IPS-18a (cell line): ENCODE measurements around the gene NAV2.

Experiments used
- H3K27ac ChIP-seq: one replicate; pipeline ENCODE4 v1.5.1; 2013; ENCODE audit warnings: low read length
- H3K27me3 ChIP-seq: one replicate; pipeline ENCODE4 v1.6.1; 2013; ENCODE audit warnings: mild to moderate bottlenecking, low read length; ENCODE audit not compliant: control insufficient read depth, insufficient read depth
- H3K36me3 ChIP-seq: one replicate; pipeline ENCODE4 v1.6.1; 2013; ENCODE audit warnings: low read depth, low read length; ENCODE audit not compliant: control insufficient read depth
- H3K4me1 ChIP-seq: one replicate; pipeline ENCODE4 v1.6.1; 2013; ENCODE audit warnings: low read depth, low read length; ENCODE audit not compliant: control insufficient read depth
- H3K4me3 ChIP-seq: one replicate; pipeline ENCODE4 v1.5.1; 2013; ENCODE audit warnings: low read length
- H3K9ac ChIP-seq: one replicate; pipeline ENCODE4 v1.6.1; 2013; ENCODE audit warnings: mild to moderate bottlenecking, low read length, moderate library complexity
- H3K9me3 ChIP-seq: one replicate; pipeline ENCODE4 v1.6.1; 2013; ENCODE audit warnings: low read depth, low read length; ENCODE audit not compliant: control insufficient read depth

The NAV2 gene

GRCh38 chr11:20037396-20038153, 324.9 kb downstream of the NAV2 start:
- Histone ChIP-seq H3K4me1 (peaks cover 28% of the 10 kb centered on the region), H3K36me3 (peaks cover 30% of the 10 kb centered on the region), H3K9me3 (no peaks in the 10 kb centered on the region), H3K4me3 (no peak overlapping the region), H3K27ac (no peak overlapping the region), H3K9ac (no peak overlapping the region), H3K27me3 (no peaks in the 10 kb centered on the region)

DNA sequence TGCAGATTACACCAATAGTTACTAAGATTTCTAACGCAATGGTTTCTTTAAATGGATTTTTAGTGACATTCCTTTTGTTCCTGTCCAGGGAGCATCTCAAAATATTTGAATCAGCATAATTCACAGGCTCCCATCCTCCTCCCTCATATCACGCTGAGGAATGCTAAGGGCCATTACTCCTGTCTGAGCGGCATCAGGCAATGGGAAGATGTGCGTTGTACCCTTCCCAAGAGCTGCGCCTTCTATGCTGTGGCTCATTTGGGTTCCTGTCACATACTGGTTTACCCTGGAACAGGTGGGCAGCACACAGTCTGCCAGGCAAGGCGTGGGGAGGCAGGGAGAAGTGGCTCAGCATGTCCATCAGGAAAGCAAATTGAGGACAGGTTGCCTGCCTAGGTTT, 325.8 kb downstream of the NAV2 start:
- Histone ChIP-seq H3K4me3 (no peak overlapping the region), H3K27ac (no peak overlapping the region), H3K4me1 (peaks cover 28% of the 10 kb centered on the region)

DNA sequence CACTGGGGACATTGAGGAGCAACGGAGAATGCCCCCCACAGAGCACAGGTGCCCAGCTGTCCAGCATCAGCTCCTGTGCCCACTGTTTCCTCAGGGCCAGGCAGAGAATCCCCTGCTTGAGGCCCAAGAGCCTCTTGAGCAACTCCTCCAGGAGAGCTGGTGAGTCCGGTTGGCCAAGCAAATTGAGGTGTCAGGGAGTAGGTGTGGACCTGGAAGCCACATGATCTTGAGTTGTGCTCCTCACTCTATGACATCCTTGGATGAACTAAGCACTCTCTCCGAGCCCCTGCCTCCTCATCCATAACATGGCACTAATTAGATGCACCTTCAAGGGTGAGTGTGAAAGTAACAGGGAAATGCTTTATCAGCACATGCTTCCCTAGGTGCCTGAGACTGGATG, 326.3 kb downstream of the NAV2 start:
- peaks cover 33% of the 10 kb centered on the region for H3K36me3 ChIP-seq
- H3K4me1 ChIP-seq = peaks cover 24% of the 10 kb centered on the region
- no peaks in the 10 kb centered on the region for H3K27me3 ChIP-seq
- no peak overlapping the region for H3K9ac ChIP-seq
- no peak overlapping the region for H3K27ac ChIP-seq
- no peak overlapping the region for H3K4me3 ChIP-seq
- no peaks in the 10 kb centered on the region for H3K9me3 ChIP-seq

More for the DNA sequence above, 325.8 kb downstream of the NAV2 start:
- H3K9me3 ChIP-seq = no peaks in the 10 kb centered on the region
- no peaks in the 10 kb centered on the region for H3K27me3 ChIP-seq
- no peak overlapping the region for H3K9ac ChIP-seq
- H3K36me3 ChIP-seq = peaks cover 30% of the 10 kb centered on the region

DNA sequence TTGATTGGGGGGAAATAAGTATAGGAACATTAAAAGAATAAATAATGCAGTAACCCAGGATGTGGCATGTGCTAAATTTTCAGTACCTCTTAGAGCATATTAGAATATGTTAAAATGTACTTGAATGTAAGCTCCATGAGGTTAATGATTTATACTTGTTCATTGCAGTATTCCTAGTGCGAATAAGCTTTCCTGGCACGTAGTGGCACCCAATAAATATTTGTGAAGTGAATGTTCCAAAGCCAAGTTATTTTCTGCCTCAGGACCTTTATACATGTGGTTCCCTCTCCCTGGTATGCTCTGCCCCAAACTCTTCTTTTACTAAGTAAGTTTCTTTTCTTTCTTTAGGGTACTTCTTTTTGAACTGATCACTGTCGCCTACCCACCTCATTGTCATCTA, 328.9 kb downstream of the NAV2 start:
- Histone ChIP-seq H3K9ac (no peak overlapping the region), H3K36me3 (peaks cover 51% of the 10 kb centered on the region), H3K27me3 (no peaks in the 10 kb centered on the region), H3K4me1 (peaks cover 24% of the 10 kb centered on the region), H3K27ac (no peak overlapping the region), H3K9me3 (no peaks in the 10 kb centered on the region), H3K4me3 (no peak overlapping the region)

GRCh38 chr11:20042045-20042639, 329.5 kb downstream of the NAV2 start:
- no peak overlapping the region for H3K9ac ChIP-seq
- no peaks in the 10 kb centered on the region for H3K27me3 ChIP-seq
- H3K27ac ChIP-seq = no peak overlapping the region
- H3K4me3 ChIP-seq = no peak overlapping the region
- no peaks in the 10 kb centered on the region for H3K9me3 ChIP-seq
- peaks cover 24% of the 10 kb centered on the region for H3K4me1 ChIP-seq
- H3K36me3 ChIP-seq = peaks cover 57% of the 10 kb centered on the region

DNA sequence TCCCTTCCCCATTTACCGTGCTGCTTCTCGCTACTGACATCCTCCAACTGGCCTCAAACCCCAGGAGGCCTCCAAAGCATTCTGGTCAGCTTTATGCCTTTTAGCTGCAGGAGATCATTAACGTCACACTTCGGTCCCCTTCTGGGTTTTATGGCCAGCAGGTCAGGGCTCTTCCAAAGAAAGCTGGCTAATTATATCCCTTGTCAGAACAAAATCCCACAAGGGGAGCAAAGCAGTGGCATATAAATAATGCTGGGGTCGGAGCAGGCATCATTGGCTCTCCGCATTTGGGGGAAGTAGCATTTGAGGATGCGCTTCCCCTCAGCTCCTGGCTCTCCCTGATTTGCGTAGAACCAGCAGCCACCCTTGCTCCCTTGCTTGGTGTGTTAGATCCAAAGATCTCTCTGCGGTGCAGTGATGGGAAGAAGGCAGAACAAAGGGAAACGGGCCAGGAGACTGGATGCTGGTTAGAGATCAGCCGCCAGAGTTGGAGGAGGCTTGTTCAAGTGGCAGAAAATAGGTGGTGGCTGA, 330.2 kb downstream of the NAV2 start:
- Histone ChIP-seq H3K4me3 (no peak overlapping the region), H3K9ac (no peak overlapping the region), H3K4me1 (peaks cover 17% of the 10 kb centered on the region), H3K27me3 (no peaks in the 10 kb centered on the region), H3K36me3 (peaks cover 64% of the 10 kb centered on the region), H3K9me3 (no peaks in the 10 kb centered on the region), H3K27ac (no peak overlapping the region)

- H3K36me3 ChIP-seq = peaks cover 69% of the 10 kb centered on the region
- no peak overlapping the region for H3K9ac ChIP-seq
- H3K4me3 ChIP-seq = no peak overlapping the region
- H3K27ac ChIP-seq = no peak overlapping the region
- peaks cover 15% of the 10 kb centered on the region for H3K4me1 ChIP-seq
- H3K27me3 ChIP-seq = no peaks in the 10 kb centered on the region
- no peaks in the 10 kb centered on the region for H3K9me3 ChIP-seq
Observed at GRCh38 chr11:20043992-20044391, 331.4 kb downstream of the NAV2 start.

DNA sequence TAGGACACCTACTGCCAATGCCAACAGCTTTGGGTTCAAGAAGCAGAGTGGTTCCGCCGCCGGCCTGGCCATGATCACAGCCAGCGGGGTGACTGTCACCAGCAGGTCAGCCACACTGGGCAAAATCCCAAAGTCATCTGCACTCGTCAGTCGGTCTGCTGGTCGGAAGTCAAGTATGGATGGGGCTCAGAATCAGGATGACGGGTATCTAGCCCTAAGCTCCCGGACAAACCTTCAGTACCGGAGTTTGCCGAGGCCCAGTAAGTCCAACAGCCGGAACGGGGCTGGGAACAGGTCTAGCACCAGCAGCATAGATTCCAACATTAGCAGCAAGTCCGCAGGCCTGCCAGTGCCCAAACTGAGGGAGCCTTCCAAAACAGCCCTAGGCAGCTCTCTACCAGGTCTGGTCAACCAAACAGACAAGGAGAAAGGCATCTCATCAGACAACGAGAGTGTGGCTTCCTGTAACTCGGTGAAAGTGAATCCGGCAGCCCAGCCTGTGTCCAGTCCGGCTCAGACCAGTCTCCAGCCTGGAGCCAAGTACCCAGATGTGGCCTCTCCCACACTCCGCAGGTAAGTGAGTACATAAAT, 332.6 kb downstream of the NAV2 start:
- Histone ChIP-seq H3K9me3 (no peaks in the 10 kb centered on the region), H3K27me3 (no peaks in the 10 kb centered on the region), H3K4me1 (peaks cover 25% of the 10 kb centered on the region), H3K9ac (no peak overlapping the region), H3K27ac (no peak overlapping the region), H3K36me3 (peaks cover 65% of the 10 kb centered on the region), H3K4me3 (no peak overlapping the region)

DNA sequence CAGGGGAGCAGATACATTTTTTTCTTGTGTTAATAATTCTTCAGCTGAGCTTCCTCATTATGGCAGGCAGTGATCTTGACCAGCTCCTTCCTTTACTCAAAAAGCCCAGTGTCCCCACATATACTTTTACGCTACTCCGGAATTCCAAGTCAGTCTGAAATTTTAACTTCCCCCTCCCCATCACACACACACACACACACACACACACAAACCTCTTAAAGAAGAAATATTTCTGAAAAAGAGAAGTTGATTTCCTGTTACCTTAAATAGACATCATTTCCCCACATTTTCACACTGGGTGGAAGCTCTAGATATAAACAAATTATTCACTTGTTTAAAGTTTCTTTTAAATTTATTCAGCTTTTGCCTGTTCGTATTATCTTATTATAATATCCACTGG, 333.8 kb downstream of the NAV2 start:
- Histone ChIP-seq H3K27ac (no peak overlapping the region), H3K9ac (no peak overlapping the region), H3K36me3 (peaks cover 64% of the 10 kb centered on the region), H3K27me3 (no peaks in the 10 kb centered on the region), H3K9me3 (no peaks in the 10 kb centered on the region), H3K4me1 (peaks cover 32% of the 10 kb centered on the region), H3K4me3 (no peak overlapping the region)

- H3K27ac ChIP-seq = no peak overlapping the region
- no peak overlapping the region for H3K4me3 ChIP-seq
- no peaks in the 10 kb centered on the region for H3K9me3 ChIP-seq
- peaks cover 69% of the 10 kb centered on the region for H3K36me3 ChIP-seq
- peaks cover 25% of the 10 kb centered on the region for H3K4me1 ChIP-seq
- no peak overlapping the region for H3K9ac ChIP-seq
- H3K27me3 ChIP-seq = no peaks in the 10 kb centered on the region
Observed at GRCh38 chr11:20047006-20047768, 334.6 kb downstream of the NAV2 start.

DNA sequence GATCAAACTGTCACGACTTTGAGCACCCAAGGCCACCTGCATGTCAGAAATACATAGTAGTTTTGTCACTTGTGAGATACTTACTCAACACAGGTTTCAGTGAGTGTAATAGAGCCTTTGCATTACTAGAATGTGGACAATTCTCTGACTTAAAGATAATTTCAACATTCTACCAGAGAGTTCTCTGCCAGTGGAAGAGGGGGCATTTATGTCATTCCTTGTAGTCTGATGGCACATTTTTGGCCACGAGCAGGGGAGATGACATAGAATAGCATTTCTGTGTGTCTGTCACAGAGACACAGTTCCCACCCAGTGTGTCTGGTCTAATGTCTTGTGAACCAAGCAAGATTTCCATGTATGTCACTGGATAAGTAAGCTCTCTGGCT, 335.1 kb downstream of the NAV2 start:
- Histone ChIP-seq H3K9ac (no peak overlapping the region), H3K36me3 (peaks cover 75% of the 10 kb centered on the region), H3K4me3 (no peak overlapping the region), H3K4me1 (peaks cover 19% of the 10 kb centered on the region), H3K27ac (no peak overlapping the region), H3K27me3 (no peaks in the 10 kb centered on the region), H3K9me3 (no peaks in the 10 kb centered on the region)
